LNCaP clone FGC (cell line): ENCODE measurements around the gene PCCB.

ENCODE experiments used
- DNase-seq: peaks from one replicate; pipeline ENCODE4 v3.0.0-alpha.2; 2011; ENCODE audit warnings: low read depth
- H3K4me3 ChIP-seq: 2 replicates; pipeline ENCODE4 v1.5.1; 2011; ENCODE audit warnings: mild to moderate bottlenecking, low read depth, low read length, control low read depth
- TF ChIP-seq, protein P1 (sequence below): IDR thresholded peaks from 2 replicates; pipeline ENCODE4 v1.5.1; 2012; ENCODE audit warnings: mild to moderate bottlenecking; ENCODE audit not compliant: control insufficient read depth, insufficient read depth; ENCODE audit errors: extremely low read depth

Gene PCCB

DNA sequence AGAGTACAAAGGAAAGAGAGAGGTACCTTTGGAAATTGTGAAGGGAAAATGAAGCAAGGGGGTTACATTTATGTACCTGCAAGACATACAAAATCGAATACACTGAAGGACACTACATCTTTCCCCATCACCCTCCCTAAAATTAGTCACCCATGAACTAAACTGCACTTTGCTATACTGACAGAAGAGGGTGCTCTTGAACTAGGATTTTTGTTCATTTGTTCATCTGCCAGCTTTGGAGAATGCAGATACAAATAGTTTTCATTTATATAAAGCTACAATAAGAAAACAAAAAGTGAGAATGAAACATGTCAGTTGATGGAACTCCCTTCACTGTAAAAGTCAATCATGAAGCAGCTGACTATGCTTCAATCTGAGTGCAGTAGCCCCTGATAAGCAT is 55.7 kb downstream of the PCCB start:
- TF ChIP-seq, protein P1, sequence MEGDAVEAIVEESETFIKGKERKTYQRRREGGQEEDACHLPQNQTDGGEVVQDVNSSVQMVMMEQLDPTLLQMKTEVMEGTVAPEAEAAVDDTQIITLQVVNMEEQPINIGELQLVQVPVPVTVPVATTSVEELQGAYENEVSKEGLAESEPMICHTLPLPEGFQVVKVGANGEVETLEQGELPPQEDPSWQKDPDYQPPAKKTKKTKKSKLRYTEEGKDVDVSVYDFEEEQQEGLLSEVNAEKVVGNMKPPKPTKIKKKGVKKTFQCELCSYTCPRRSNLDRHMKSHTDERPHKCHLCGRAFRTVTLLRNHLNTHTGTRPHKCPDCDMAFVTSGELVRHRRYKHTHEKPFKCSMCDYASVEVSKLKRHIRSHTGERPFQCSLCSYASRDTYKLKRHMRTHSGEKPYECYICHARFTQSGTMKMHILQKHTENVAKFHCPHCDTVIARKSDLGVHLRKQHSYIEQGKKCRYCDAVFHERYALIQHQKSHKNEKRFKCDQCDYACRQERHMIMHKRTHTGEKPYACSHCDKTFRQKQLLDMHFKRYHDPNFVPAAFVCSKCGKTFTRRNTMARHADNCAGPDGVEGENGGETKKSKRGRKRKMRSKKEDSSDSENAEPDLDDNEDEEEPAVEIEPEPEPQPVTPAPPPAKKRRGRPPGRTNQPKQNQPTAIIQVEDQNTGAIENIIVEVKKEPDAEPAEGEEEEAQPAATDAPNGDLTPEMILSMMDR = peak; percentile 55
- H3K4me3 ChIP-seq = no peak overlapping the region
- DNase-seq = peak; percentile 4

DNA sequence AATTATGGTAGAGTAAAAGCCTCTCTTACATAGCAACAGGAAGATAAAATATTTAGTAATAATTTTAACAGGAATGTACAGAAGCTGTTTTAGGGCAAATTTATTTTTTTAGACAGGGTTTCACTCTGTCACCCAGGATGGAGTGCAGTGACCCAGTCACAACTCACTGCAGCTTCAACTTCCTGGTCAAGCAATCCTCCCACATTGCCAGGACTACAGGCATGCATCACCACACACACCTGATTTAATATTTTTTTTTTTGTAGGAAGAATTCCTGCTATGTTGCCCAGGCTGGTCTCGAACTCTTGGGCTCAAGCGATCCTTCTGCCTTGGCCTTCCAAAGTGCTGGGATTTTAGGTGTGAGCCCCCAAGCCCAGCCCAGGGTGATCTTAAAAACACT is 61.1 kb downstream of the PCCB start:
- TF ChIP-seq, protein P1 = no peak
- no peak overlapping the region for H3K4me3 ChIP-seq
- no peak for DNase-seq

DNA sequence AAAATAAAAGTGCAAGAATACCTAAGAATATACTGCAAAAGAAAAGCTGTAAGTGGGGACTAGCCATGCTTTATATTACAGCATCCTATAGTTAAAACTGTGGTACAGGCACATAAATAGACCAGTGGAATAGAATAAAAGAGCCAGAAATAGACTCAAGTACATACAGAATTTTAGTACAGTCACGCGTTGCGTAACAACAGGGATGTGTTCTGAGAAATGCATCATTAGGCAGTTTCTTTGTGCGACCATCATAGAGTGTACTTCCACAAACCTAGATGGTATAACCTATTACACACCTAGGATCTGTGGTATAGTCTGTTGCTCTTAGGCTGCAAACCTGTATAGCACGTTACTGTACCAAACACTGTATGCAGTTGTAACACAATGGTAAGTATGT is 61.8 kb downstream of the PCCB start:
- no peak overlapping the region for H3K4me3 ChIP-seq
- DNase-seq = no peak
- TF ChIP-seq, protein P1 = no peak

DNA sequence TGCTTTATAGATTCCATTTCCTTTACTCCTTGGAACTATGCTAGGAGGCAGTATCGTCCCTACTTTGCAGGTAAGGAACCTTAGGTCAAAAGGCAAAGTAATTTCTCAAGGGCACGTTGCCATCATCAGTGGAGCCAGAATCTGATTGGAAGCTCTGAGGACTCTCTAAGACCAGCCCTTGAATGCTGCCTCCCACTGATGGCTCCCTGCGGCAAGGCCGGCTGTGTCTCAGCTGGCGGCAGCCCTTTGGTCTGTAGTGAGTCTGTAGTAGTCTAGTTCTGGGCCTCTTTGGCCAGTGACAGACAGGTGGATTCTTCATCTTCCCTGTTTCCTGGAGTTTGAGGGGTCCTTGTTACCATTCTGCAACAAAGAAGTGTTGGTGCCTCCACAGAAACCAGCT is 76.2 kb downstream of the PCCB start:
- TF ChIP-seq, protein P1 = no peak
- no peak for DNase-seq

DNA sequence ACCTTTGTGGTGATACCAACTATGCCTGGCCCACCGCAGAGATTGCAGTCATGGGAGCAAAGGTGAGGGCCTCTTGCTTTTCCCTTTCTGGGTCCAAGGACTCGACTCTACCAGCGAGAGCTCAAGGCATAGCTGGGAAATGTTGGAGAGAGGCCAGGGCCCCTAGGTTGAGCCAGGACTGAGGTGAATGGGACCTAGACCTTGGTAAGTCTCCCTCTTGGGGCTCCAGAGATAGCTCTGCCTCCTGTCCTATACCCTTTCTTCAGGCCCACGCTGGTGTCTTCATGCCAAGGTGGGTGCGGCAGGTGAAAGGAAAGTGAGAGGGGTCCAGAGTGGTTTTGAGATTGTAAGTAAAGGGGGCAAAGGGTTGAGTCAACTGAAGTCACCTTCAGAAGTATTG is 77.5 kb downstream of the PCCB start:
- no peak overlapping the region for H3K4me3 ChIP-seq
- TF ChIP-seq, protein P1 = no peak
- DNase-seq = no peak

More for the DNA sequence above, 76.2 kb downstream of the PCCB start:
- no peak overlapping the region for H3K4me3 ChIP-seq

DNA sequence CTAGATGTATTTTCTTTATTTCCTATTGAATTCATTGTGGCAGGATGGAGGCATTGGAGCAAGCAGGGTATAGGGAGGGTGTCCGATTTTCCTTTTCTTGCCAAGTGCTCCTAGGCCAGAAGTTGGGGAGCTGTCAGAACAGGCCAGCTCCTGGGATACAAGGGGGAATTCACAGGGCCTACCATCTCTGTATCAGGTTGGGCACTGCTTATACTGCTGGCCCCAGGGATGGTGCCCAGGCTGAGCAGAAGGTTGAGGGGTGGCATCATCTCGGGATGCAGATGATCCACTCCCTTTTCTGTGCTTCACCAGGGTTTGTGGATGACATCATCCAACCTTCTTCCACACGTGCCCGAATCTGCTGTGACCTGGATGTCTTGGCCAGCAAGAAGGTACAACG is 79.5 kb downstream of the PCCB start:
- TF ChIP-seq, protein P1 = no peak
- H3K4me3 ChIP-seq = no peak overlapping the region
- no peak for DNase-seq

DNA sequence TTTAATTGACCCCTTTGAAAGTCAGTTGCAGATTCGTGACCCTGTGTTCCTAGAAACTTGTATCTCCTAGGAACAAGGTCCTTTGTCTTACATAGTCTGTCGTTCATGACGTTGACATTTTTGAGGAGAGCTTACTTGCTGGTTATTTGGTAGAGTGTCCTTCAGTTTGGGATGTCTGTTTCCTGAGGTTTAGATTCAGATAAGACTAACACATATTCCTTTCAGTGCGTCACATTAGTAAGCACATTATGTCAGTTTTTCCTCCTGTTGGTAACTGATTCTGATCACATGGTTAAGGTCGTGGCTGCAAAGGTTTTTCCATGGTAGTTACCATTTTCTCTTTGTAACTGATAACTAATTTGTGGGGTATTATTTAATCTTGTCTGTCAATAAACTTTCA is 80.8 kb downstream of the PCCB start:
- no peak for DNase-seq
- H3K4me3 ChIP-seq = no peak overlapping the region
- TF ChIP-seq, protein P1 = no peak
